A549 treated with dexamethasone at 1 μM for 4 hours (cell line): ENCODE results near the gene NRROS. TPM values are rescaled to one million over a fixed set of nuclear protein-coding genes. Genes with fewer than 3 reads are reported as not detected.

ENCODE experiments used
- total RNA-seq: library from RNA; stranded (reverse); fragments of 200-300 nt; extraction: Qiagen RNA extraction; gene quantifications from 5 replicates; pipeline ENCODE4 v1.2.3, GENCODE V29; 2022

NRROS gene
- 0.03 to 0.04 TPM (median 0.04 TPM) in 3 of 5 replicates, not detected in the others for total RNA-seq

DNA sequence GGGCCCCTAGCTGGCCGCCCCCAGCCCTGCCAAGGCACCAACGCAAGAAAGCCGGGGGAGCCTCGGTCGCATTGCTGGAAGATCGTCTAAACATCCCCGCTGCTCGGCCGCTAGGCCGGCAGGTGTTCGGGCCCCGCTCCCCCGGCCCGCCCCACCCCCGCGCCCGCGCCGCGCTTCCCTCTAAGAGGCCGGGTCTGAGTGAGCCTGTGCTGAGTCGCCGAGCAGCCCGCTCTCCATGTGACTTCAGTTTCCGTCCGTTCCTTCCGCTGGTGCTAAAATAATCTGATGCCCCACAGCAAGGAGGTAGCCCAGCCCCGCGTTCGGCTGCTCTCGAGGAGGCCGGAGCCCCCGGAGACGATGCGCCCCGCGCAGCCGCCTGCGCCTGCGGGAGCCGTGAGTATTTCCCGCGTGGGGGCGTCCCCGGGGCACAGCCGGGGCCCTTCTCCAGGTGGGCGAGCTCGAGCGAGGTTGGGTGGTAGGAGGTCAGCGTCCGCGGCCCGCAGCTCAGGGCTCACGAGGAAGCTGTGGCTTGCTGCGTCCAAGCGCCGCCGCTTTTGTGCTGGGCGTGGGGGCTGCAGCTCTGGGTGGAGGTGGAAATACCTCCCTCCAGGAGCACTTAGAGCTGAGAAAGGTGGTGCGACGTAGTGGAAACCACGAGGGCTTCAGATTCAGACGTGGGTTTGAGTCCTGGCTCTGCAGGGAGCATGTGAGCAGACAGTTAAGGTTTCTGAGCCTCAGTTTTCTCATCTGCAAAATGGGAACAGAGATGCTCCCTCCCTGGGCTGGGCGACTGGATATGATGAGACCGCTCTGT lies at the start of gene NRROS:
TSS of gene NRROS (plus strand) at position 212 of the 814 bp plus-strand sequence. CDS start 14,846 bp downstream, outside the sequence.

Other genes with a start within 250 kb of the NRROS start
- 6.6 to 12.4 TPM (median 11.5 TPM) in 5 replicates for gene UBXN7, start 207.3 kb upstream of the NRROS start, total RNA-seq
- 3.7 to 5.0 TPM (median 4.6 TPM) in 5 replicates for gene RNF168, start 135.9 kb upstream of the NRROS start, total RNA-seq
- gene SMCO1, start 124.3 kb upstream of the NRROS start, total RNA-seq = not detected in 5 replicates
- 8.9 to 11.7 TPM (median 10.2 TPM) in 5 replicates for gene WDR53, start 71.1 kb upstream of the NRROS start, total RNA-seq
- 6.3 to 8.8 TPM (median 7.7 TPM) in 5 replicates for gene FBXO45, start 71.0 kb upstream of the NRROS start, total RNA-seq
- gene CEP19, start 72.6 kb downstream of the NRROS start, total RNA-seq = 2.1 to 2.9 TPM (median 2.8 TPM) in 5 replicates
- gene PIGX, start 72.7 kb downstream of the NRROS start, total RNA-seq = 28.1 to 31.6 TPM (median 31.2 TPM) in 5 replicates
- gene PAK2, start 100.2 kb downstream of the NRROS start, total RNA-seq = 31.1 to 45.8 TPM (median 43.1 TPM) in 5 replicates
- gene SENP5, start 228.2 kb downstream of the NRROS start, total RNA-seq = 5.4 to 8.9 TPM (median 7.0 TPM) in 5 replicates